Activated CD4-positive, alpha-beta T cell treated with anti-CD3 and anti-CD28 coated beads for 36 hours (primary cell): ENCODE measurements around the gene AARS2. TPM values are rescaled to one million over a fixed set of nuclear protein-coding genes. Genes with fewer than 3 reads are reported as not detected.

Experiments used
- ATAC-seq: fragments of 200-7000 bp; cut with Tn5 transposase; one replicate; pipeline ENCODE4 v1.10.0; 2021; ENCODE audit warnings: mild to moderate bottlenecking, moderate library complexity
- CTCF ChIA-PET: fragments of 350-600 bp; sonication (Branson Sonifier 250); formaldehyde crosslinking; loops from one replicate; lab custom pipeline; 2021; ENCODE audit warnings: antibody characterized with exemption; lab: Charles Lee
- POLR2A ChIA-PET: fragments of 350-600 bp; sonication (Branson Sonifier 250); formaldehyde crosslinking; loops from one replicate; lab custom pipeline; 2021; ENCODE audit warnings: antibody characterized with exemption, inconsistent platforms; lab: Charles Lee
- DNase-seq: peaks from one replicate; pipeline ENCODE4 v3.0.0-alpha.2; 2020
- H3K27ac Mint-ChIP-seq: one replicate; pipeline ENCODE4 v1.8.0; 2021; ENCODE audit warnings: mixed read lengths
- H3K27me3 Mint-ChIP-seq: one replicate; pipeline ENCODE4 v1.8.0; 2021; ENCODE audit warnings: mixed read lengths
- H3K36me3 Mint-ChIP-seq: one replicate; pipeline ENCODE4 v1.8.0; 2021; ENCODE audit warnings: low read depth, mixed read lengths
- H3K4me1 Mint-ChIP-seq: one replicate; pipeline ENCODE4 v1.8.0; 2021; ENCODE audit warnings: mixed read lengths
- H3K4me3 Mint-ChIP-seq: one replicate; pipeline ENCODE4 v1.8.0; 2021; ENCODE audit warnings: mild to moderate bottlenecking, moderate library complexity, mixed read lengths
- H3K9me3 Mint-ChIP-seq: one replicate; pipeline ENCODE4 v1.8.0; 2021; ENCODE audit warnings: low read depth, mixed read lengths
- intact Hi-C, 2 experiments: fragments of 100-400 bp; cut with DNase I in 1 of 2; cut with micrococcal nuclease in 1 of 2; formaldehyde crosslinking; loops; one replicate each; pipeline versions ENCODE4 v1.14.2 to v1.15.1; 2022 to 2024; cut with DNase I, micrococcal nuclease
- total RNA-seq, 2 experiments: library from RNA; stranded (reverse); gene quantifications; one replicate each; pipeline ENCODE4 v1.2.3, GENCODE V29; 2021

The AARS2 gene
- total RNA-seq, 2 experiments from 2014 or later: 15.2 to 17.5 TPM

- H3K4me1 Mint-ChIP-seq: peaks cover 5% of the 10 kb centered on the region
- H3K27me3 Mint-ChIP-seq: peaks cover 32% of the 10 kb centered on the region
- intact Hi-C loops: no loop called here
- no peak for ATAC-seq
- no peak for DNase-seq
- no peaks in the 10 kb centered on the region for H3K9me3 Mint-ChIP-seq
- H3K27ac Mint-ChIP-seq: no peak overlapping the region
- no peaks in the 10 kb centered on the region for H3K36me3 Mint-ChIP-seq
- ChIA-PET CTCF (interaction anchor here (0.7 to 1.6 kb wide), 4 partner anchors 10 to 75 kb away, joined by 3 to 4 read pairs (median 4); no protein-coding TSS in a partner anchor), POLR2A (no interaction called here)
- no peak overlapping the region for H3K4me3 Mint-ChIP-seq
These were observed 28.9 kb upstream of the AARS2 start for GRCh38 chr6:44342052-44342451.

DNA sequence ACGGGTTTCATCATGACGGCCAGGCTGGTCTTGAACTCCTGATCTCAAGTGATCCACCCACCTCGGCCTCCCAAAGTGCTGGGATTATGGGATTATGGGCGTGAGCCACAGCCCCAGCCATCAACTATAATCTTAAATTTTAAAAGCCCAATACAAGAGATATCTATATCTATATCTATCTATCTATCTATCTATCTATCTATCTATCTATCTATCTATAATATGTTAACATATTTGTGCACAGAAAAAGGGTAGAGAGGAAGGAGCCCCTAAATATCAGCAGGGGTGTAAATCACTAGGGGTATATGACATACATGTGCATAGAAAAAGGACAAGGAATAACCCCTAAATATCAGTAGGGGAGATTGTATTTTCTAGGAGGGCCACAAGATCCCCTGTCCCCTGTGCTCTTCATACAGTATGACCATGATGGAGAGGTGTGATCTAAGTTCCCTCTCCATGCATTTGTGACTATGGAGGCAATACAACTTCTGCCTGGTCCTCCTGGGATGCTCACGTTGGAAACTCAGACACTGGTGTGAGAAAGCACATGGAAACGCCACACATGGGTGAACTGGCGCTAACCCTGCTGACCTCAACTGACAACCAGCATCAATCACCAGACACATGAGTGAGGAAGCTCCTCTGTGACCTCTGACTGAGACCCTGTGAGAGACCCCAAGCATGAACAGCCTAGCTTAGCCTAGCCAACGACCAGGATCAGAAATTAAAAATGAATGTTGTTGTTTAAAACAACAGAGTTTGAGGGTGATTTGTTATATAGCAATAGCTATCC, 28.1 kb upstream of the AARS2 start:
- ChIA-PET POLR2A (interaction anchor here (0.5 kb wide), 1 partner anchor 15 kb away, joined by 4 read pairs; no protein-coding TSS in a partner anchor), CTCF (interaction anchor here (0.6 to 1.6 kb wide), 4 partner anchors 9 to 181 kb away, joined by 3 to 4 read pairs (median 4); no protein-coding TSS in a partner anchor)
- Mint-ChIP-seq H3K27me3 (peaks cover 31% of the 10 kb centered on the region), H3K4me3 (no peak overlapping the region), H3K4me1 (peaks cover 5% of the 10 kb centered on the region), H3K36me3 (no peaks in the 10 kb centered on the region), H3K9me3 (no peaks in the 10 kb centered on the region), H3K27ac (no peak overlapping the region)
- ATAC-seq (no peak), DNase-seq (no peak)
- intact Hi-C loops: no loop called here

DNA sequence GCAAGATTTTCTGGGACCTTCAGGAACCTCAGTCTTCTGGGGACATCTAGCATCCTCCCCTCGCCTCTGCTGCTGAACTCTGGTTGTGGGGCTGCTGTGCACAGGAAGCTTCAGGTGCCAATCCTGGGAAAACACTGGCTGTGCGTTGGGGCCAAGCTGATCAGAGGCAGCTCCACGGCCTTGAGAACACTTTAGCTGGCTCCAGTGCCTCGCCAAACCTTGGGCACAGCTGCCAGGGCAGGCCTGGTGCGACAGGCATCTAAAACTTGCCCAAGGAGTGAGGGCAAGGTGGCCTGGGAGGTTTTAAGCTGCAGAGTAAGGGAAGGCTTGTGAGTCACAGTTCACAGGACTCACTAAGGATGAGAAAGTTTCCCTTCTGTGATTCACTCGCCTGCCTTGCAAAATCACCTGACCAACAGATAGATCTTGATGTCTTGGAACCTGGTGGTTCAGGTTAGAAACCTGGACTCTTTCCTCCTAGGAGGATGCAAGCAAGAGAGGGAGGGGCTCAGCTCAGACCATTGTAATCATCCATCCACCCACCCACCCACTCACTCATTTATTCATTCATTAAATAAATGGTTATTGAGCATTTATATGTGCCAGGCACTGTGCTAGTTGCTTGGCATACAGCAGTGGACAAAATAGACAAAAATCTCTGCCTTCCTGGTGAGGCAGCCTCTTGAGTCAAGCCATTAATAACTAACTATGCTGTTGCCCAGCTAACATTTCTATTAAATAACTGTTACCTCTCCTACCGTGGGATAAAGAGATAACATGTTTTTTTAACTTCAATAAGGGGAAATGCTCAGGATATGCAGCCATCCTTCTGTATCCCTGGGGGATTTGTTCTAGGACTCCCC, 26.8 kb upstream of the AARS2 start:
- intact Hi-C loops: loop anchor here in 1 of 2 experiments (2.0 to 5.0 kb wide), 2 partner anchors 188 to 569 kb away; partner anchors contain the start of gene VEGFA
- Mint-ChIP-seq H3K9me3 (no peaks in the 10 kb centered on the region), H3K4me3 (no peak overlapping the region), H3K27me3 (peaks cover 30% of the 10 kb centered on the region), H3K36me3 (no peaks in the 10 kb centered on the region), H3K4me1 (peaks cover 5% of the 10 kb centered on the region), H3K27ac (no peak overlapping the region)
- peak; percentile 90 for ATAC-seq
- CTCF ChIA-PET: interaction anchor here (0.5 to 3.9 kb wide), 12 partner anchors 9 to 673 kb away, joined by 3 to 56 read pairs (median 4); partner anchors contain the start of genes SLC35B2 and TMEM151B
- DNase-seq: peak; percentile 48
- POLR2A ChIA-PET: interaction anchor here (0.6 to 0.7 kb wide), 4 partner anchors 8 to 264 kb away, joined by 3 to 7 read pairs (median 4); no protein-coding TSS in a partner anchor

- POLR2A ChIA-PET: interaction anchor here (0.6 to 0.7 kb wide), 2 partner anchors 8 to 84 kb away, joined by 4 to 7 read pairs; no protein-coding TSS in a partner anchor
- peaks cover 5% of the 10 kb centered on the region for H3K4me1 Mint-ChIP-seq
- CTCF ChIA-PET: interaction anchor here (0.5 to 3.9 kb wide), 17 partner anchors 8 to 672 kb away, joined by 3 to 56 read pairs (median 4); partner anchors contain the start of genes SLC35B2 and TMEM151B
- H3K4me3 Mint-ChIP-seq: no peak overlapping the region
- peaks cover 23% of the 10 kb centered on the region for H3K27me3 Mint-ChIP-seq
- DNase-seq (no peak), ATAC-seq (no peak)
- intact Hi-C loops: loop anchor here in 1 of 2 experiments (2.0 to 5.0 kb wide), 2 partner anchors 187 to 568 kb away; partner anchors contain the start of gene VEGFA
- H3K36me3 Mint-ChIP-seq: no peaks in the 10 kb centered on the region
- H3K27ac Mint-ChIP-seq: no peak overlapping the region
- no peaks in the 10 kb centered on the region for H3K9me3 Mint-ChIP-seq
These were observed 26.2 kb upstream of the AARS2 start for GRCh38 chr6:44339301-44339700.

- ChIA-PET POLR2A (interaction anchor here (0.6 kb wide), 1 partner anchor 235 kb away, joined by 4 read pairs; no protein-coding TSS in a partner anchor), CTCF (interaction anchor here (0.6 to 4.2 kb wide), 27 partner anchors 7 to 521 kb away, joined by 3 to 56 read pairs (median 4); partner anchors contain the start of genes AARS2, NFKBIE, SLC35B2 and TMEM151B)
- ATAC-seq: peak; percentile 84
- DNase-seq: peak; percentile 81
- H3K27ac Mint-ChIP-seq: no peak overlapping the region
- H3K4me1 Mint-ChIP-seq: peaks cover 5% of the 10 kb centered on the region
- H3K27me3 Mint-ChIP-seq: peaks cover 15% of the 10 kb centered on the region
- no peak overlapping the region for H3K4me3 Mint-ChIP-seq
- H3K36me3 Mint-ChIP-seq: no peaks in the 10 kb centered on the region
- H3K9me3 Mint-ChIP-seq: no peaks in the 10 kb centered on the region
- intact Hi-C loops: loop anchor here (1.0 to 5.0 kb wide), 6 partner anchors 70 to 568 kb away; partner anchors contain the start of gene VEGFA (in 1 of the 2)
These were observed 25.3 kb upstream of the AARS2 start for GRCh38 chr6:44338228-44339122.

GRCh38 chr6:44335631-44336030, 22.5 kb upstream of the AARS2 start:
- no peaks in the 10 kb centered on the region for H3K36me3 Mint-ChIP-seq
- H3K9me3 Mint-ChIP-seq: no peaks in the 10 kb centered on the region
- ATAC-seq: no peak
- no peak for DNase-seq
- POLR2A ChIA-PET: interaction anchor here (0.6 to 1.0 kb wide), 2 partner anchors 67 to 78 kb away, joined by 3 to 4 read pairs; no protein-coding TSS in a partner anchor
- intact Hi-C loops: loop anchor here in 1 of 2 experiments (5.0 kb wide), 1 partner anchor 183 kb away; no protein-coding TSS in a partner anchor
- CTCF ChIA-PET: interaction anchor here (0.6 to 4.2 kb wide), 6 partner anchors 11 to 1502 kb away, joined by 3 to 30 read pairs (median 4); partner anchors contain the start of gene AARS2
- peaks cover 7% of the 10 kb centered on the region for H3K27me3 Mint-ChIP-seq
- no peak overlapping the region for H3K27ac Mint-ChIP-seq
- no peak overlapping the region for H3K4me3 Mint-ChIP-seq
- peaks cover 5% of the 10 kb centered on the region for H3K4me1 Mint-ChIP-seq

DNA sequence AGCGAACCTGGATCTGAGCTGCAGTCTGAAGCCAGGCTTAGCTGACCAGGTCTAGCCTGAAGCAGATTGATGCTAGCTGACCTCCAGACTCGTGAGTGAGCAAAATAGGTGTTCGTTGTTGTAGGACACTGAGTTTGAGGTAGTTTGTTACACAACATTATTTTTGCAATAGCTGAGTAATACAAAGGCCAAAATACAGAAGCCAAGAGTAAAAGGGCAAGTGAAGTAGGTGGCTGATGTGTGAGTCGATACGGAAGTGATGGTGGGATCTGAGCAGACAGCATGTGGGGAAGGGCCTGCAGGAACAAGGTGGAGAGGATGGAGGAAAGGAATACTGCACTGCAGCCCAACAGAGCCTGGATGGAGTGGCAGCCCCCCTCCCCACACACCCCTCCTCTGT, 20.8 kb upstream of the AARS2 start:
- Mint-ChIP-seq H3K4me1 (no peaks in the 10 kb centered on the region), H3K27me3 (peaks cover 8% of the 10 kb centered on the region), H3K36me3 (no peaks in the 10 kb centered on the region), H3K4me3 (no peak overlapping the region), H3K27ac (no peak overlapping the region), H3K9me3 (no peaks in the 10 kb centered on the region)
- DNase-seq (no peak), ATAC-seq (no peak)
- ChIA-PET POLR2A (interaction anchor here (0.5 kb wide), 1 partner anchor 222 kb away, joined by 3 read pairs; no protein-coding TSS in a partner anchor), CTCF (interaction anchor here (0.6 to 1.9 kb wide), 4 partner anchors 11 to 66 kb away, joined by 3 to 20 read pairs (median 5); partner anchors contain the start of gene AARS2)
- intact Hi-C loops: no loop called here

DNA sequence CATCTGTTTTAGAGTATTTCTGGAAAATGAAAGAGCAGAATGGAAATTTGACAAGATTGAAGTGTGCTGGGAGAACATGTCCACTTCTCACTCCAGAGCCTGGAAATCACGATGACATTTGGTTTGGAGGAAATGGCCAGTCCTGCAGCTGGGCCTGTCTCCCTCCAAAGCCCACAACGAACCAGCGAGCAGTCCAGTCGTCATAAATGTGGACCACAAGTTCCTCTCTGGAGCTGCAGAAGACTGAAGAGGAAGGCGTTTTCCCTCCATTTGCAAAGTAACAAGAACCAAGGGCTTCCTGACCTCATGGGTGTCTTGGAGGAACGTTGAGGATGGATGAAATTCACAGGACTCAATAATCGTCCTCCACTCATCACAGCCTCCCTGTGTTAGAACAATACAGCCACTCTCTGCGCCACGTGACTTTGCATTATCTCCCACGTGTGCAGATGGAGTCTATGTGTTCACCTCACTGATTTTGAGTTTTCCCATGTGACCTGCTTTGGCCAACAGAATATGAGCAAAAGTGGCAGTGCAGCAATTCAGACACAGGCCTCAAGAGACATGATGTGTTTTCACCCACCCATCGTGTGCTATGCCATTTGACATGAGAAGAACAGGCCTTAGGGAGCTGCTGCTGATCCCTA, 20.2 kb upstream of the AARS2 start:
- intact Hi-C loops: no loop called here
- CTCF ChIA-PET: interaction anchor here (0.6 to 2.6 kb wide), 7 partner anchors 11 to 136 kb away, joined by 3 to 20 read pairs (median 3); partner anchors contain the start of gene AARS2
- Mint-ChIP-seq H3K9me3 (no peaks in the 10 kb centered on the region), H3K27me3 (peaks cover 11% of the 10 kb centered on the region), H3K4me1 (no peaks in the 10 kb centered on the region), H3K36me3 (no peaks in the 10 kb centered on the region), H3K27ac (no peak overlapping the region), H3K4me3 (no peak overlapping the region)
- no peak for DNase-seq
- ATAC-seq: no peak
- POLR2A ChIA-PET: no interaction called here

DNA sequence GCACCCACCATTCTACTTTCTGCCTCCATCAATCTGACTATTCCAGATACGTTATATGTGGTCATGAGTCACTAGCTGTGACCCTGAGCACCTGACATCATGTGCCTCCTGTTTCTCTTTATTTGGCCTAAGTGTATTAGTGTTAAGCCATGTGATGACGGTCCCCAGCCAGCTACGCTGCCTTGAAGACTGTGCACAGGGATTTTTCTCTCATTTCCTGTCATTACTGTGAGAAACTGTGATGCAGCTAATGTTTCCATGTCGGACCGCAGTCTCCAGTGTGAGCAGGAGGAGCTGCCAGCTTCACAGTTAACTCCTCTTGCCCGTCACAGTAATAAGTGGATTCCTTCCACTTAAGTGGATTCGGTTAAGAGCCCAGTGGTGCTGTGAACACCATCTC, 19.4 kb upstream of the AARS2 start:
- H3K4me1 Mint-ChIP-seq: no peaks in the 10 kb centered on the region
- CTCF ChIA-PET: interaction anchor here (0.6 to 2.6 kb wide), 5 partner anchors 9 to 99 kb away, joined by 3 to 20 read pairs (median 4); partner anchors contain the start of gene AARS2

More for the DNA sequence above, 19.4 kb upstream of the AARS2 start:
- Mint-ChIP-seq H3K9me3 (no peaks in the 10 kb centered on the region), H3K4me3 (no peak overlapping the region), H3K27ac (no peak overlapping the region), H3K36me3 (no peaks in the 10 kb centered on the region), H3K27me3 (peaks cover 14% of the 10 kb centered on the region)
- POLR2A ChIA-PET: interaction anchor here (0.6 kb wide), 1 partner anchor 54 kb away, joined by 3 read pairs; no protein-coding TSS in a partner anchor
- intact Hi-C loops: no loop called here
- peak; percentile 42 for ATAC-seq
- DNase-seq: no peak
